HT1080 (cell line): ENCODE measurements around the gene CMYA5. TPM values are rescaled to one million over a fixed set of nuclear protein-coding genes. Genes with fewer than 3 reads are reported as not detected.
A peak's percentile ranks its signal among the peaks of the same experiment; 100 is the strongest.
"Not testable (repeated sequence)": the region's sequence is repeated elsewhere in the genome, so short reads cannot be mapped to it uniquely, and the experiment has no call there.

Experiments
- DNase-seq: peaks from one replicate; pipeline ENCODE4 v3.0.0-alpha.2; 2015; ENCODE audit warnings: low read depth
- total RNA-seq: library from RNA; depleted of rRNA; stranded (reverse); fragments of >200 nt; shearing (Covaris generic); gene quantifications from 2 replicates; pipeline ENCODE4 v1.2.3, GENCODE V29; 2014

The CMYA5 gene
- total RNA-seq, 1 experiment from 2014 or later: 0.06 TPM

DNA sequence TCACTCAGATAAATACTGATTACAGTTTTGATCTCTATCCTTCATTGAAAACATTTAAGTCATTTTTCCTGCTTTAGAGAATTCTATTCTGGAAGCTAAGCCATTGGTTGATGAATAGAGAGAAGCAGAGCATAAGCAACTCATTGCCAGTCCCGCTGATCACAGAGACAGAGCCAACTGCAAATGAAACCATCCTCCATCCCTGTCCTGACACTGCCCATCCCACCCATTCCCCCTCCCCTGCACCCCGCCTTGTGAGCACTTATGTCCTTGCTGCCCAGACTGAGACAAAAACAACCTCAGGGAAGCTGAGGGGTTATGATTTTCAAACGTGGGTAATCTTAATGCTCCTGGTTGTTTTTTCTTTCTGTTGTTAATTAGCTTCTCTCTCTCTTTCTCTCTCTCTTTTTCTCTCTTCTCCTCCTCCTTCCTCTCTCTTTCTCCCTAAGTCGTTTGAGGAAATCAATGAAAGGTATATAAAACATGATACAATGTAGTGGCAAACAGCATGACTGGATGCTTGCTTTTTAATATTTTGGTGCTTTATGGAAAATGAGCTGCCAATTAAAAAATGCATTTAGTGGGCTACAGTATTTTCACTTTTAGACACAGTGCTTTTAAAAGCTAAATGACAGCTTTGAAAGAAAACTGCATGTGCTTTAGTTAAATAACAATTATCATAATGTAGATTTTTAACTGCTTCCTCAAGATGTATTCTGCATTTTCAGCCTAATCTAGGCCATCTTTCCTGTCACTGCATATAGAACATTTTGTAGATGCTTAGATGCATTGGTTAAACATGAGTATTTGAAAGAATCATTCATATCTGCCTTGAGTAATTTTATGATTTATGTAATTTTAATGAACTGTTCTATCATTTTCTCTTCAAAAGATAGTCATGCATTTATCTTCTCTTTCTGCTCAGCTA lies 57.3 kb downstream of the CMYA5 start:
- DNase-seq: no peak

GRCh38 chr5:79750611-79751510 lies 61.2 kb downstream of the CMYA5 start:
- no peak for DNase-seq

- no peak for DNase-seq
Observed at GRCh38 chr5:79753092-79753491, 63.5 kb downstream of the CMYA5 start.

- no peak for DNase-seq
Observed at GRCh38 chr5:79753877-79754645, 64.4 kb downstream of the CMYA5 start.

DNA sequence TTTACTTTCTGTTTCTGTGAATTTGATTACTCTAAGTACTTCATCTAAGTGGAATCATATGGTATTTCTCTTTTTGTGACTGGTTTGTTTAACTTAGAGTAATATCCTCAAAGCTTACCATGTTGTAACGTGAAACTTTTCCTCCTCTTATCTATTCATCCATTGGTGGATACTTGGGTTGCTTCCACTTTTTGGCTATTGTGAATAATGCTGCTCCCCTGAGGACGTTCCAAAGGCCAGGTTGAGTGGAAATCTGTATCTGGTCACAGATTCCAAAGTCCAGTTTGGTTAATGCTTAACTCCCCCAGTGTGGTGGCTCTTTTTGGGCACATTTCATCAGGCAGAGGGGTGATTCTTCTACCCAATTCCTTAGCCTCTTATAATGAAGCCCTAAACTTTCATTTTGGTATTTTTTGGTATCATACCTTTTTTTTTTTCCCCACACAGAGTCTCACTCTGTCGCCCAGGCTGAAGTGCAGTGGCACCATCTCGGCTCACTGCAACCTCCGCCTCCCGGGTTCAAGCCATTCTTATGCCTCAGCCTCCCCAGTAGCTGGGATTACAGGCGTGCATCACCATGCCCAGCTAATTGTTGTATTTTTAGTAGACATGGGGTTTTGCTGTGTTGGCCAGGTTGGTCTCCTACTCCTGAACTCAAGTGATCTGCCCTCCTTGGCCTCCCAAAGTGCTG lies 65.4 kb downstream of the CMYA5 start:
- no peak for DNase-seq

GRCh38 chr5:79756076-79756475 lies 66.4 kb downstream of the CMYA5 start:
- no peak for DNase-seq

- peak; percentile 70 for DNase-seq
Observed at GRCh38 chr5:79759436-79759835, 69.8 kb downstream of the CMYA5 start.

GRCh38 chr5:79759848-79760247 lies 70.2 kb downstream of the CMYA5 start:
- DNase-seq: no peak

DNA sequence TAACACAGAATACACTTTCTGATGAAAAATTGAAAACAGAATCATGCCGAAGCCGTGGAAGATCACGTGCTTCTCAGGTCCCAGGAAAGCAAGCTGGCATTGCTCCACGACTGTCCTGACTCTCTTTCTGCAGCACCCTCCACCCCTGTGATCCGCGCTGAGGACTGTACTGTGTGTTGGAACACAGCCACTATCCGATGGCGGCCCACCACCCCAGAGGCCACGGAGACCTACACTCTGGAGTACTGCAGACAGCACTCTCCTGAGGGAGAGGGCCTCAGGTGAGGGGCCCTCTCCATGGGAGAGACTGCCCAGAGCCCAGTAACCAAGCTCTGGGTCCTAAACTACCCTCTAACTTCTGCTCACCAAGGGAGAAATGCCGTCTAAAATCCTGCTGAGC lies 73.3 kb downstream of the CMYA5 start:
- DNase-seq: no peak

GRCh38 chr5:79764147-79764546 lies 74.5 kb downstream of the CMYA5 start:
- DNase-seq: not testable (repeated sequence)

DNA sequence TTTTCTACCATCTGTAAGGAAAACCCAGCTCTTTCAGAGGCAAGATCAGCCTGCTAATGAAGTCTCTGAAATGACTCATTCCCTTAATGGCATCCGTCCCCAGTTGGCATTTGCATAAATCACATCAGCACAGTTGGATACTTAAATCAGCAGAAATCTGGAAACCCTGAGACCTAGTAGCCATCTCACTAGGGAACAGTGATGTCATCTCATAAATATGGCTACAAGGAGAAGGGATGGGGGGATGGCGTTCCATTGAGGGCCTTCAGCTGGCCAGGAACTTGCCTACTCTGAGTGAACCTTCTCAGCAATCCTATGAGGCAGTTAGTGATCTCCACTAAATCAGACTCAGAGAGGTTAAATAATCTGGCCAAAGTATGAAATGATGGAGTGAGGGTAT lies 81.8 kb downstream of the CMYA5 start:
- DNase-seq: peak; percentile 37

GRCh38 chr5:79772651-79773050 lies 83.0 kb downstream of the CMYA5 start:
- DNase-seq: no peak

GRCh38 chr5:79773612-79774011 lies 84.0 kb downstream of the CMYA5 start:
- no peak for DNase-seq

- DNase-seq: peak; percentile 49
Observed at GRCh38 chr5:79774171-79774854, 84.7 kb downstream of the CMYA5 start.

- no peak for DNase-seq
Observed at GRCh38 chr5:79774855-79775237, 85.2 kb downstream of the CMYA5 start.

- not testable (repeated sequence) for DNase-seq
Observed at GRCh38 chr5:79784741-79785140, 95.1 kb downstream of the CMYA5 start.

- DNase-seq: no peak
Observed at GRCh38 chr5:79785983-79786382, 96.3 kb downstream of the CMYA5 start.

DNA sequence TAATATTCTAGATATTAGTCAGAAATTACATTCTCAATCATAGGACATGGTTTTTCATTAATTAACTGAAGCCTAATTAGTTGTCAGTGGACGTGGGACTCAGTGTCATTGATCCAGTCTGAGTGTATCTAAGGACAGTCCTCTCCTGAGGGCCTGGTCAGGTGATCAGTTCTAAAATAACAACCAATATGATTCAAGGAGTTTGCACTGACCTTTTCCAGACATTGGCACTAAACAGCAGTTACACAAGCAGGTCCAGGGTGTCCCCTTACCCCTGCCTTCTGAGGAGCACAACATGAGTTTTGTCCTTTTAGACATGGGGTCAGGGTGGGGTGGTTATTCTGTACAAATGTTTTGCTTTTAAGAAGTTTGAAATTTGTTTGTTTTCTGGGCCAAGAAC lies 97.8 kb downstream of the CMYA5 start:
- DNase-seq: no peak

- no peak for DNase-seq
Observed at GRCh38 chr5:79791843-79792242, 102.2 kb downstream of the CMYA5 start.

GRCh38 chr5:79792463-79792862 lies 102.8 kb downstream of the CMYA5 start:
- DNase-seq: no peak
